SK-N-SH treated with all-trans-retinoic acid at 6 μM for 48 hours (cell line): Measurements from ENCODE around the gene DGAT2.

Source experiments
- RARB ChIP-seq: fragments of 250-450 bp; sonication (Bioruptor Pico); IDR thresholded peaks from 2 replicates; pipeline ENCODE4 v1.8.0; 2021; ENCODE audit warnings: mild to moderate bottlenecking, moderate library complexity
- SNAI2 ChIP-seq: fragments of 250-450 bp; sonication (Bioruptor Pico); IDR thresholded peaks from 2 replicates; pipeline ENCODE4 v1.5.0; 2020; ENCODE audit warnings: mild to moderate bottlenecking, moderate library complexity
- ZFP30 ChIP-seq: fragments of 450-650 bp; formaldehyde crosslinking; IDR thresholded peaks from 2 replicates; pipeline ENCODE4 v1.5.0; 2022; ENCODE audit warnings: mild to moderate bottlenecking, moderate library complexity
- ZNF565 ChIP-seq: fragments of 450-650 bp; formaldehyde crosslinking; conservative IDR thresholded peaks from 2 replicates; pipeline ENCODE4 v1.5.0; 2020; ENCODE audit warnings: low read depth, mild to moderate bottlenecking, moderate library complexity
- TF ChIP-seq, protein P1 (sequence below): fragments of 250-450 bp; sonication (Bioruptor Pico); IDR thresholded peaks from 2 replicates; pipeline ENCODE4 v1.8.0; 2020; ENCODE audit warnings: mild to moderate bottlenecking, moderate library complexity, borderline replicate concordance

DNA sequence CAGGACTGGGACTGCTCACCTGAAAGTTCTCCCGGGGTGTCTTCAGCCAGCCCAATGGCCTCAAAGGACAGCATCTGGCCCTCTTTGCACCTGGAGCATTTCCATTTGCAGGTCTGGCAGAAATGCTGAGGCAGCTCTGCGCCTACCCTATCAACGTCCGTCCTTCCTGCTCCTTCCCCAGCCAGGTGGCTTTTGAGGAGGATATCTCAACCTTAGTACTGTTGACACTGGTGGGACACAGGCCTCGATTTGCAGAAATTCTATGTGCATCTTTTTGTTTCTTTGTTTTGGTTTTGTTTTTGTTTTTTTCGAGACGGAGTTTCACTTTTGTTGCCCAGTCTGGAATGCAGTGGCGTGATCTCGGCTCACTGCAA is 45.9 kb upstream of the DGAT2 start:
- TF ChIP-seq SNAI2 (CRISPR knock-in tag): no peak
- TF ChIP-seq, protein P1, sequence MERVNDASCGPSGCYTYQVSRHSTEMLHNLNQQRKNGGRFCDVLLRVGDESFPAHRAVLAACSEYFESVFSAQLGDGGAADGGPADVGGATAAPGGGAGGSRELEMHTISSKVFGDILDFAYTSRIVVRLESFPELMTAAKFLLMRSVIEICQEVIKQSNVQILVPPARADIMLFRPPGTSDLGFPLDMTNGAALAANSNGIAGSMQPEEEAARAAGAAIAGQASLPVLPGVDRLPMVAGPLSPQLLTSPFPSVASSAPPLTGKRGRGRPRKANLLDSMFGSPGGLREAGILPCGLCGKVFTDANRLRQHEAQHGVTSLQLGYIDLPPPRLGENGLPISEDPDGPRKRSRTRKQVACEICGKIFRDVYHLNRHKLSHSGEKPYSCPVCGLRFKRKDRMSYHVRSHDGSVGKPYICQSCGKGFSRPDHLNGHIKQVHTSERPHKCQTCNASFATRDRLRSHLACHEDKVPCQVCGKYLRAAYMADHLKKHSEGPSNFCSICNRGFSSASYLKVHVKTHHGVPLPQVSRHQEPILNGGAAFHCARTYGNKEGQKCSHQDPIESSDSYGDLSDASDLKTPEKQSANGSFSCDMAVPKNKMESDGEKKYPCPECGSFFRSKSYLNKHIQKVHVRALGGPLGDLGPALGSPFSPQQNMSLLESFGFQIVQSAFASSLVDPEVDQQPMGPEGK (CRISPR knock-in tag): no peak
- TF ChIP-seq RARB (CRISPR knock-in tag): no peak
- no peak for TF ChIP-seq ZFP30
- TF ChIP-seq ZNF565 (CRISPR knock-in tag): no peak
